Neutrophil (primary cell): ENCODE measurements around the gene ADGRV1.
"Not testable (repeated sequence)": the region's sequence is repeated elsewhere in the genome, so short reads cannot be mapped to it uniquely, and the experiment has no call there.

Experiments
- H3K27ac ChIP-seq: fragments of 200-600 bp; sonication (generic); 2 replicates; pipeline ENCODE4 v1.5.1; 2016; ENCODE audit warnings: mild to moderate bottlenecking, moderate library complexity
- H3K27me3 ChIP-seq: fragments of 200-600 bp; sonication (generic); 2 replicates; pipeline ENCODE4 v1.6.0; 2016; ENCODE audit warnings: mild to moderate bottlenecking
- H3K36me3 ChIP-seq: fragments of 200-600 bp; sonication (generic); 2 replicates; pipeline ENCODE4 v1.5.1; 2017
- H3K4me1 ChIP-seq, 2 experiments: fragments of 200-600 bp in 1 of 2; sonication (generic) in 1 of 2; 1 replicate in 1 of 2; 2 replicates in 1 of 2; pipeline versions ENCODE4 v1.5.1 to v1.6.1; 2013 to 2016; ENCODE audit warnings: low read depth in 1 of 2, low read length in 1 of 2, mild to moderate bottlenecking in 1 of 2, moderate library complexity in 1 of 2; ENCODE audit not compliant: control insufficient read depth in 1 of 2, insufficient read depth in 1 of 2
- H3K4me3 ChIP-seq, 2 experiments: fragments of 200-600 bp in 1 of 2; sonication (generic) in 1 of 2; 1 replicate in 1 of 2; 2 replicates in 1 of 2; pipeline ENCODE4 v1.5.1; 2013 to 2016; ENCODE audit warnings: low read depth in 1 of 2, low read length in 1 of 2, mild to moderate bottlenecking in 1 of 2, moderate library complexity in 1 of 2
- H3K9me3 ChIP-seq: fragments of 200-600 bp; sonication (generic); 2 replicates; pipeline ENCODE4 v1.5.1; 2016
- TF ChIP-seq, protein P1 (sequence below): fragments of 200-600 bp; sonication (generic); IDR thresholded peaks from 2 replicates; pipeline ENCODE4 v1.5.1; 2016; ENCODE audit warnings: antibody characterized with exemption

The ADGRV1 gene

GRCh38 chr5:90810211-90810610, 251.6 kb downstream of the ADGRV1 start:
- Histone ChIP-seq H3K4me3 (no peak overlapping the region), H3K4me1 (no peaks in the 10 kb centered on the region), H3K27me3 (no peaks in the 10 kb centered on the region), H3K9me3 (no peaks in the 10 kb centered on the region), H3K36me3 (no peaks in the 10 kb centered on the region), H3K27ac (no peak overlapping the region)
- TF ChIP-seq, protein P1, sequence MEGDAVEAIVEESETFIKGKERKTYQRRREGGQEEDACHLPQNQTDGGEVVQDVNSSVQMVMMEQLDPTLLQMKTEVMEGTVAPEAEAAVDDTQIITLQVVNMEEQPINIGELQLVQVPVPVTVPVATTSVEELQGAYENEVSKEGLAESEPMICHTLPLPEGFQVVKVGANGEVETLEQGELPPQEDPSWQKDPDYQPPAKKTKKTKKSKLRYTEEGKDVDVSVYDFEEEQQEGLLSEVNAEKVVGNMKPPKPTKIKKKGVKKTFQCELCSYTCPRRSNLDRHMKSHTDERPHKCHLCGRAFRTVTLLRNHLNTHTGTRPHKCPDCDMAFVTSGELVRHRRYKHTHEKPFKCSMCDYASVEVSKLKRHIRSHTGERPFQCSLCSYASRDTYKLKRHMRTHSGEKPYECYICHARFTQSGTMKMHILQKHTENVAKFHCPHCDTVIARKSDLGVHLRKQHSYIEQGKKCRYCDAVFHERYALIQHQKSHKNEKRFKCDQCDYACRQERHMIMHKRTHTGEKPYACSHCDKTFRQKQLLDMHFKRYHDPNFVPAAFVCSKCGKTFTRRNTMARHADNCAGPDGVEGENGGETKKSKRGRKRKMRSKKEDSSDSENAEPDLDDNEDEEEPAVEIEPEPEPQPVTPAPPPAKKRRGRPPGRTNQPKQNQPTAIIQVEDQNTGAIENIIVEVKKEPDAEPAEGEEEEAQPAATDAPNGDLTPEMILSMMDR, result no peak

DNA sequence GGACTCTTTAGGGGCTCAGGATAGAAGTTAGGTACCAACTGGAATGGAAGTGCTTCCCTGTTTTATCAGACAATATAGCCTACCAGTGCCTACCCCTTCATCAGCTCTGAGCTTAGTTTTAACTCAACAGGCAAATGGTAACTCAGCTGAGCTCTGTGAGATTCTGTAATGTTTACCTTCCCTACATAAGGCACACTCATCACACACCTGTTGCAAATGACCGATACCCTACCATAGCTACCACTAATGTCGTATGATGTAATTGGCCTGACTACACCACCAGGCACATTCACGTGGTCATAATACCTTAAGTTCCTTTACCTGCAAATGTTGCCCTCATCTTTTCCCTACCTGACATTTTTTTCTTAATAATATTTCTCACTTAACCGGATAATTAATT, 254.8 kb downstream of the ADGRV1 start:
- TF ChIP-seq, protein P1, result no peak
- no peaks in the 10 kb centered on the region for H3K36me3 ChIP-seq

GRCh38 chr5:90822062-90822461, 263.5 kb downstream of the ADGRV1 start:
- H3K36me3 ChIP-seq, H3K4me3 ChIP-seq, H3K27me3 ChIP-seq, H3K9me3 ChIP-seq, H3K4me1 ChIP-seq, H3K27ac ChIP-seq: not testable (repeated sequence)

More for the DNA sequence above, 254.8 kb downstream of the ADGRV1 start:
- no peak overlapping the region for H3K4me3 ChIP-seq
- no peaks in the 10 kb centered on the region for H3K4me1 ChIP-seq
- H3K9me3 ChIP-seq, result no peaks in the 10 kb centered on the region
- H3K27me3 ChIP-seq, result no peaks in the 10 kb centered on the region
- H3K27ac ChIP-seq, result no peak overlapping the region

DNA sequence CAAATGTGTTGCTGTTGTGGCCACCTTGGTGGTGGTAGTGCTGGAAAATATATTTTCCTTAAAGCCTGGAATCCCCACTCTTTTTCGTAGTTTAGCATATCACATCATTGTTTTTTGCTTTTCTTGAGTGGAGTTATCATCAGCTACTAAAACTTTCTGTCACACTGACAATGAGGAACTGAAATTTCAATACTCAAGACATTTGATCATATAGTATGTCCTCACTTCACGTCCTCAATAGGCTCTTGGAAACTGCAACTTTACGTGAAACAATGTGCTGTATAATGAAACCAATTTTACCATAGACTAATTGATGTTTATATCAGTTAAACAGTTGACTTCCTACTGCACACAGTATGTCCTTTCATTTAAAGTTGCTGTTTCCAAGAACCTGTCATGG, 265.8 kb downstream of the ADGRV1 start:
- H3K4me1 ChIP-seq, result no peaks in the 10 kb centered on the region
- H3K27ac ChIP-seq, result no peak overlapping the region
- H3K36me3 ChIP-seq, result no peaks in the 10 kb centered on the region
- TF ChIP-seq, protein P1, result no peak
- no peaks in the 10 kb centered on the region for H3K9me3 ChIP-seq
- no peak overlapping the region for H3K4me3 ChIP-seq
- H3K27me3 ChIP-seq, result no peaks in the 10 kb centered on the region

DNA sequence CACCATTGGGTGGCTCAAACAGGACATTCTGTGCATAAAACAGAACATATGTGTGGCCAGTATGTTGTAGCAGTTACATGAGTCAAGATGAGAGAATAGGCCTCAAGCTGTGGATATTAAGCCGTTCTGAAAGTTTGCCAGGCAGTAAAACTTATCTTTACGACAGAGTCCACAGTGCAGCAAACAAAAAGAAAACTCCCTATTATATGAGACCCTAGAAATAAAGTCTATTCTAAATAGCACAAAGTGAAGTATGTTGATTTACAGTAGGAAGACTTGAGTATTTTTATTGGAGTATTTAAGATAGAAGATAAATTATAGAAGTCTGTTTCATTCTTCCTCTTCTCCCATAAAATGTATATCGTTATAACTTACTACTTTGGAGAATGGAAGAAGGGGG, 271.5 kb downstream of the ADGRV1 start:
- no peaks in the 10 kb centered on the region for H3K27me3 ChIP-seq

DNA sequence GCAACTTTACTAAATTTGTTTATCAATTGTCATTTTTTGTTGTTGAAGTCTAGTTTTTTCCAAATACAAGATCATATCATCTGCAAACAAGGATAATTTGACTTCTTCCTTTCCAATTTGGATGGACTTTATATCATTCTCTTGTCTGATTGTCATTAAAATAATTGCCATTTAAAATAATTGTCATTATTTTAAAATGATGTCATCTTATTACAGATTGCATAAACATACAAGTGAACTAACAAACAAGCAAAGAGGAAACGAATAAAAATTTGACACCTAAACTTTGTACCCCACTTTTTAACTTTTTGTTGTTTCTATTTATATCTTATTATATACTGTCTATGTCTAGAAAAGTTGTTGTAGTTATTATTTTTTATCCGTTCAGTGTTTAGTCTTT, 275.2 kb downstream of the ADGRV1 start:
- H3K9me3 ChIP-seq, result no peaks in the 10 kb centered on the region
- no peak overlapping the region for H3K4me3 ChIP-seq
- H3K4me1 ChIP-seq, result no peaks in the 10 kb centered on the region
- H3K27ac ChIP-seq, result no peak overlapping the region
- no peaks in the 10 kb centered on the region for H3K36me3 ChIP-seq
- TF ChIP-seq, protein P1, result no peak
- no peaks in the 10 kb centered on the region for H3K27me3 ChIP-seq

More for the DNA sequence above, 271.5 kb downstream of the ADGRV1 start:
- TF ChIP-seq, protein P1, result no peak
- H3K9me3 ChIP-seq, result no peaks in the 10 kb centered on the region
- H3K4me3 ChIP-seq, result no peak overlapping the region
- no peaks in the 10 kb centered on the region for H3K36me3 ChIP-seq
- no peaks in the 10 kb centered on the region for H3K4me1 ChIP-seq
- H3K27ac ChIP-seq, result no peak overlapping the region
